ENCODE data around the gene OR4Q2. TPM values are rescaled to one million over a fixed set of nuclear protein-coding genes. Genes with fewer than 3 reads are reported as not detected.

OR4Q2 gene
- total RNA-seq, 1 experiment from 2014 or later = not detected

DNA sequence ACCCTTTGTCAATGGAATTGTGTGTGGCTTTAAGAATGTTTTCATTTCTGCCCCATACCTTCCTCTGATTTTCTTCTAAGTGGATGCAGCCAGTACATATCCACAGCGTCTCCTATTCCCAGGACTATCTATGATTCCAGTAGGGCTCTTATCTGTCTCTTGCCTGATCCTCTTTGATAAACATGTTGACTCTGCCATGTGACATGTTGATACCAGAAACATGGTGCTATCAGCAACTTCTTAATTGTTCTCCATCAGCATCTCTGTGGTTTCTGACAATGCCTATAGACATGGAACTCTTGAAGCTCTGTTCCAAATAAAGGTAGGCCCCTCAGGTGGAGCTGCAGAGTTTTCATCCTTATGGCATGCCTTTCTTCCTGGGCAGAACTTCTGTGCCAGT lies 46.2 kb downstream of the OR4Q2 start:
- intact Hi-C loops (cut with micrococcal nuclease) = no loop called here
- TF ChIP-seq CBX3 (IDR thresholded peaks at IDR 0.05; ENCODE audit: low read depth) = no peak
- TF ChIP-seq MAX (IDR thresholded peaks at IDR 0.05) = no peak
- TF ChIP-seq, protein P1, sequence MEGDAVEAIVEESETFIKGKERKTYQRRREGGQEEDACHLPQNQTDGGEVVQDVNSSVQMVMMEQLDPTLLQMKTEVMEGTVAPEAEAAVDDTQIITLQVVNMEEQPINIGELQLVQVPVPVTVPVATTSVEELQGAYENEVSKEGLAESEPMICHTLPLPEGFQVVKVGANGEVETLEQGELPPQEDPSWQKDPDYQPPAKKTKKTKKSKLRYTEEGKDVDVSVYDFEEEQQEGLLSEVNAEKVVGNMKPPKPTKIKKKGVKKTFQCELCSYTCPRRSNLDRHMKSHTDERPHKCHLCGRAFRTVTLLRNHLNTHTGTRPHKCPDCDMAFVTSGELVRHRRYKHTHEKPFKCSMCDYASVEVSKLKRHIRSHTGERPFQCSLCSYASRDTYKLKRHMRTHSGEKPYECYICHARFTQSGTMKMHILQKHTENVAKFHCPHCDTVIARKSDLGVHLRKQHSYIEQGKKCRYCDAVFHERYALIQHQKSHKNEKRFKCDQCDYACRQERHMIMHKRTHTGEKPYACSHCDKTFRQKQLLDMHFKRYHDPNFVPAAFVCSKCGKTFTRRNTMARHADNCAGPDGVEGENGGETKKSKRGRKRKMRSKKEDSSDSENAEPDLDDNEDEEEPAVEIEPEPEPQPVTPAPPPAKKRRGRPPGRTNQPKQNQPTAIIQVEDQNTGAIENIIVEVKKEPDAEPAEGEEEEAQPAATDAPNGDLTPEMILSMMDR (IDR thresholded peaks at IDR 0.05 in 2 of 3, conservative IDR thresholded peaks at IDR 0.05 in 1 of 3; ENCODE audit: borderline replicate concordance in 1 of 3, insufficient read depth in 1 of 3, low read depth in 2 of 3, low read length in 2 of 3) = no peak
- TF ChIP-seq EGR1 (IDR thresholded peaks at IDR 0.05; ENCODE audit: low read depth) = no peak
- Histone ChIP-seq H2AFZ (ENCODE audit: low read depth, low read length, poor library complexity, severe bottlenecking) (no peak overlapping the region), H3K4me1 (ENCODE audit: control insufficient read depth in 1 of 2, insufficient read depth in 2 of 2, low read length in 2 of 2) (no peaks in the 10 kb centered on the region), H3K79me2 (ENCODE audit: insufficient read depth, low read length) (no peaks in the 10 kb centered on the region), H3K27me3 (ENCODE audit: insufficient read depth, low read length) (no peaks in the 10 kb centered on the region), H3K4me2 (ENCODE audit: low read length) (no peak overlapping the region), H3K9ac (ENCODE audit: low read length) (no peak overlapping the region), H3K4me3 (replicated peaks in 1 of 2; ENCODE audit: low read depth in 1 of 2, low read length in 2 of 2) (no peak overlapping the region), H3K9me2 (ENCODE audit: insufficient read depth) (no peaks in the 10 kb centered on the region), H3K36me3 (ENCODE audit: control insufficient read depth in 1 of 2, insufficient read depth in 2 of 2, low read length in 2 of 2) (no peaks in the 10 kb centered on the region), H3K9me3 (ENCODE audit: control insufficient read depth in 1 of 2, insufficient read depth in 1 of 2, low read depth in 1 of 2, low read length in 2 of 2) (peaks cover 0 to 7% of the 10 kb centered on the region in 2 experiments; a peak in 3 of 4 replicates), H3K27ac (ENCODE audit: low read depth, low read length) (no peak overlapping the region), H4K20me1 (ENCODE audit: insufficient read depth) (no peaks in the 10 kb centered on the region; the same call in 1 of the 2 replicates)
- POLR2A ChIA-PET = no interaction called here
- RAD21 ChIA-PET (ENCODE audit: low non-redundant PET in 1 of 2, low total read pairs in 2 of 2, uncharacterized antibody in 2 of 2, unreplicated experiment in 2 of 2) = no interaction called here
- CTCF ChIA-PET = no interaction called here
- no peak for ATAC-seq
- DNase-seq (ENCODE audit: low read depth, low spot score) = no peak
- no TSS peak for BruUV-seq (replicated peaks)

Other genes starting within 250 kb of the OR4Q2 start
- not detected for gene OR4M1, start 228.7 kb upstream of the OR4Q2 start, total RNA-seq (2021; ENCODE audit: unreplicated experiment)
- gene OR4N2, start 198.4 kb upstream of the OR4Q2 start, total RNA-seq (2021; ENCODE audit: unreplicated experiment) = not detected
- gene OR4K2, start 127.0 kb upstream of the OR4Q2 start, total RNA-seq (2021; ENCODE audit: unreplicated experiment) = not detected
- gene OR4K5, start 81.6 kb upstream of the OR4Q2 start, total RNA-seq (2021; ENCODE audit: unreplicated experiment) = not detected
- gene OR4K1, start 71.2 kb upstream of the OR4Q2 start, total RNA-seq (2021; ENCODE audit: unreplicated experiment) = not detected
- not detected for gene OR4K15, start 26.6 kb upstream of the OR4Q2 start, total RNA-seq (2021; ENCODE audit: unreplicated experiment)
- gene OR4K14, start 17.1 kb downstream of the OR4Q2 start, total RNA-seq (2021; ENCODE audit: unreplicated experiment) = not detected
- gene OR4K13, start 33.9 kb downstream of the OR4Q2 start, total RNA-seq (2021; ENCODE audit: unreplicated experiment) = not detected
- not detected for gene OR4L1, start 57.9 kb downstream of the OR4Q2 start, total RNA-seq (2021; ENCODE audit: unreplicated experiment)
- gene OR4K17, start 108.6 kb downstream of the OR4Q2 start, total RNA-seq (2021; ENCODE audit: unreplicated experiment) = not detected
- gene OR4N5, start 136.7 kb downstream of the OR4Q2 start, total RNA-seq (2021; ENCODE audit: unreplicated experiment) = not detected
- not detected for gene OR11G2, start 188.7 kb downstream of the OR4Q2 start, total RNA-seq (2021; ENCODE audit: unreplicated experiment)
- gene OR11H6, start 221.5 kb downstream of the OR4Q2 start, total RNA-seq (2021; ENCODE audit: unreplicated experiment) = not detected
- gene OR11H7, start 226.8 kb downstream of the OR4Q2 start, total RNA-seq (2021; ENCODE audit: unreplicated experiment) = not detected
- not detected for gene OR11H4, start 237.1 kb downstream of the OR4Q2 start, total RNA-seq (2021; ENCODE audit: unreplicated experiment)

All from HCT116 (cell line).